ENCODE data around the gene AKNA.
"Not testable (repeated sequence)": the region's sequence is repeated elsewhere in the genome, so short reads cannot be mapped to it uniquely, and the experiment has no call there.

DNA sequence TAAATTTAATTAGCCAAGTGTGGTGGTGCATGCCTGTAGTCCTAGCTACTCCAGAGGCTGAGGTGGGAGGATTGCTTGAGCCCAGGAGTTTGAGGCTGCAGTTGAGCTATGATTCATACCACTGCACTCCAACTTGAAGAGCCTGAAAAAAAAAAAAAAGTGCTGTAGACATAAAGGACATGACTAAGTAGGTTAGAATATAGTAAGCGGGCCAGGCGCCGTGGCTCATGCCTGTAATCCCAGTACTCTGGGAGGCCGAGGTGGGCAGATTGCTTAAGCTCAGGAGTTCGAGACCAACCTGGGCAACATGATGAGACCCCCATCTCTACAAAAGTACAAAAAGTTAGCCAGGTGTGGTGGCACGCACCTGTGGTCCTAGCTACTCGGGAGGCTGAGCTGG, 67.1 kb downstream of the AKNA start:
- TF ChIP-seq, protein P1, sequence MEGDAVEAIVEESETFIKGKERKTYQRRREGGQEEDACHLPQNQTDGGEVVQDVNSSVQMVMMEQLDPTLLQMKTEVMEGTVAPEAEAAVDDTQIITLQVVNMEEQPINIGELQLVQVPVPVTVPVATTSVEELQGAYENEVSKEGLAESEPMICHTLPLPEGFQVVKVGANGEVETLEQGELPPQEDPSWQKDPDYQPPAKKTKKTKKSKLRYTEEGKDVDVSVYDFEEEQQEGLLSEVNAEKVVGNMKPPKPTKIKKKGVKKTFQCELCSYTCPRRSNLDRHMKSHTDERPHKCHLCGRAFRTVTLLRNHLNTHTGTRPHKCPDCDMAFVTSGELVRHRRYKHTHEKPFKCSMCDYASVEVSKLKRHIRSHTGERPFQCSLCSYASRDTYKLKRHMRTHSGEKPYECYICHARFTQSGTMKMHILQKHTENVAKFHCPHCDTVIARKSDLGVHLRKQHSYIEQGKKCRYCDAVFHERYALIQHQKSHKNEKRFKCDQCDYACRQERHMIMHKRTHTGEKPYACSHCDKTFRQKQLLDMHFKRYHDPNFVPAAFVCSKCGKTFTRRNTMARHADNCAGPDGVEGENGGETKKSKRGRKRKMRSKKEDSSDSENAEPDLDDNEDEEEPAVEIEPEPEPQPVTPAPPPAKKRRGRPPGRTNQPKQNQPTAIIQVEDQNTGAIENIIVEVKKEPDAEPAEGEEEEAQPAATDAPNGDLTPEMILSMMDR (IDR thresholded peaks at IDR 0.05): not testable (repeated sequence)
- not testable (repeated sequence) for TF ChIP-seq POLR2A (IDR thresholded peaks at IDR 0.05)
